Testis (tissue), 3 donors: ENCODE measurements around the gene MYO9B. TPM values are rescaled to one million over a fixed set of nuclear protein-coding genes. Genes with fewer than 3 reads are reported as not detected.

ENCODE experiments used
- DNase-seq: peaks from one replicate; pipeline ENCODE4 v3.0.0-alpha.2; 2019
- H3K27ac ChIP-seq, 2 donors: fragments of 200-600 bp; sonication (generic); one replicate each; pipeline ENCODE4 v1.5.1; 2019
- H3K27me3 ChIP-seq: fragments of 200-600 bp; sonication (generic); one replicate; pipeline ENCODE4 v1.5.1; 2019
- H3K36me3 ChIP-seq: fragments of 200-600 bp; sonication (generic); one replicate; pipeline ENCODE4 v1.5.1; 2017; ENCODE audit warnings: low read depth; ENCODE audit errors: missing control alignments
- H3K4me1 ChIP-seq: fragments of 200-600 bp; sonication (generic); one replicate; pipeline ENCODE4 v1.5.1; 2019
- H3K4me3 ChIP-seq, 2 donors: fragments of 200-600 bp; sonication (generic); one replicate each; pipeline ENCODE4 v1.5.1; 2017 to 2019
- H3K9me3 ChIP-seq: fragments of 200-600 bp; sonication (generic); one replicate; pipeline ENCODE4 v1.5.1; 2017
- POLR2A ChIP-seq: fragments of 450-650 bp; IDR thresholded peaks from one replicate; pipeline ENCODE4 v1.6.1; 2017; ENCODE audit warnings: antibody characterized with exemption, mild to moderate bottlenecking, moderate library complexity
- WGBS, 2 donors: methylation state at CpG; one replicate each; pipeline ENCODE4 v1.1.5; 2018; 5-methylcytosine and 5-hydroxymethylcytosine counted together
- intact Hi-C: fragments of 100-400 bp; cut with DNase I; formaldehyde crosslinking; loops from one replicate; pipeline ENCODE4 v1.15.1; 2023; ENCODE audit warnings: low total_unique reads
- polyA plus RNA-seq: library from polyadenylated mRNA; stranded (reverse); fragments of 350-450 nt; fragmentation: Illumina TruSeq; extraction: RNeasy Lipid Tissue Mini Kit (QIAGEN cat#74804); gene quantifications from one replicate; pipeline ENCODE4 v1.2.3, GENCODE V29; 2014; ENCODE audit warnings: low read depth, low replicate concordance; ENCODE audit not compliant: insufficient read depth
- total RNA-seq, 2 donors: library from RNA; depleted of rRNA; stranded (reverse); fragments of >200 nt; gene quantifications; one replicate each; pipeline ENCODE4 v1.2.3, GENCODE V29; 2016
- TF ChIP-seq, protein P1 (sequence below), 3 experiments: fragments of 450-650 bp in 2 of 3; fragments of 200-600 bp in 1 of 3; sonication (generic) in 1 of 3; IDR thresholded peaks; one replicate each; pipeline ENCODE4 v1.5.1; 2016 to 2019; ENCODE audit warnings: antibody characterized with exemption in 3 of 3, mild to moderate bottlenecking in 2 of 3, moderate library complexity in 1 of 3

Gene MYO9B
- total and polyA plus RNA-seq, 3 donors from 2014 or later = 121 to 407 (median 407) TPM

- H3K36me3 ChIP-seq = no peaks in the 10 kb centered on the region
- intact Hi-C loops = no loop called here
- no peak for DNase-seq
- no peak overlapping the region for H3K27ac ChIP-seq
- no peak for TF ChIP-seq POLR2A
- TF ChIP-seq, protein P1, sequence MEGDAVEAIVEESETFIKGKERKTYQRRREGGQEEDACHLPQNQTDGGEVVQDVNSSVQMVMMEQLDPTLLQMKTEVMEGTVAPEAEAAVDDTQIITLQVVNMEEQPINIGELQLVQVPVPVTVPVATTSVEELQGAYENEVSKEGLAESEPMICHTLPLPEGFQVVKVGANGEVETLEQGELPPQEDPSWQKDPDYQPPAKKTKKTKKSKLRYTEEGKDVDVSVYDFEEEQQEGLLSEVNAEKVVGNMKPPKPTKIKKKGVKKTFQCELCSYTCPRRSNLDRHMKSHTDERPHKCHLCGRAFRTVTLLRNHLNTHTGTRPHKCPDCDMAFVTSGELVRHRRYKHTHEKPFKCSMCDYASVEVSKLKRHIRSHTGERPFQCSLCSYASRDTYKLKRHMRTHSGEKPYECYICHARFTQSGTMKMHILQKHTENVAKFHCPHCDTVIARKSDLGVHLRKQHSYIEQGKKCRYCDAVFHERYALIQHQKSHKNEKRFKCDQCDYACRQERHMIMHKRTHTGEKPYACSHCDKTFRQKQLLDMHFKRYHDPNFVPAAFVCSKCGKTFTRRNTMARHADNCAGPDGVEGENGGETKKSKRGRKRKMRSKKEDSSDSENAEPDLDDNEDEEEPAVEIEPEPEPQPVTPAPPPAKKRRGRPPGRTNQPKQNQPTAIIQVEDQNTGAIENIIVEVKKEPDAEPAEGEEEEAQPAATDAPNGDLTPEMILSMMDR (IDR thresholded peaks at IDR 0.05) = no peak
- no peak overlapping the region for H3K4me3 ChIP-seq
- H3K27me3 ChIP-seq = no peaks in the 10 kb centered on the region
- H3K9me3 ChIP-seq = no peaks in the 10 kb centered on the region
- no peaks in the 10 kb centered on the region for H3K4me1 ChIP-seq
- 94 to 99% methylated on average over 11 to 23 of the region's 23 CpGs for WGBS, 2 donors
Observed at GRCh38 chr19:17195106-17195505, 119.5 kb downstream of the MYO9B start.

DNA sequence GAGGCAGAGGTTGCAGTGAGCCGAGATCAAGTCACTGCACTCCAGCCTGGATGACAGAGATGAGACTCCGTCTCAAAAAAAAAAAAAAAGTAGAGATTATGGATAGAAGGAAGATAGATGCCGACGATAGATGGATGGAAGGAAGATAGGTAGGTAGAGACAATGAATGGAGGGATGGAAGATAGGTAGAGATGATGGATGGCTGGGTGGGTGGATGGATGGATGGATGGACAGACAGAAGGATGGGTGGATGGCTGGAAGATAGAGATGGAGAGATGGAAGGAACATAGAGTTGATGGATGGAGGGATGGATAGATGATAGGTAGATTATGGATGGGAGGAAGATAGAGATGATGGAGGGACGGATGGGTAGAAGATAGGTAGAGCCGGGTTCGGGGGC, 121.0 kb downstream of the MYO9B start:
- WGBS, 2 donors = 95 to 98% methylated on average over 7 of the region's 7 CpGs
- H3K27ac ChIP-seq = no peak overlapping the region
- no peaks in the 10 kb centered on the region for H3K27me3 ChIP-seq
- DNase-seq = no peak
- H3K36me3 ChIP-seq = no peaks in the 10 kb centered on the region
- H3K9me3 ChIP-seq = no peaks in the 10 kb centered on the region
- no peaks in the 10 kb centered on the region for H3K4me1 ChIP-seq
- intact Hi-C loops = no loop called here
- H3K4me3 ChIP-seq = no peak overlapping the region
- TF ChIP-seq, protein P1 (IDR thresholded peaks at IDR 0.05) = no peak
- no peak for TF ChIP-seq POLR2A

DNA sequence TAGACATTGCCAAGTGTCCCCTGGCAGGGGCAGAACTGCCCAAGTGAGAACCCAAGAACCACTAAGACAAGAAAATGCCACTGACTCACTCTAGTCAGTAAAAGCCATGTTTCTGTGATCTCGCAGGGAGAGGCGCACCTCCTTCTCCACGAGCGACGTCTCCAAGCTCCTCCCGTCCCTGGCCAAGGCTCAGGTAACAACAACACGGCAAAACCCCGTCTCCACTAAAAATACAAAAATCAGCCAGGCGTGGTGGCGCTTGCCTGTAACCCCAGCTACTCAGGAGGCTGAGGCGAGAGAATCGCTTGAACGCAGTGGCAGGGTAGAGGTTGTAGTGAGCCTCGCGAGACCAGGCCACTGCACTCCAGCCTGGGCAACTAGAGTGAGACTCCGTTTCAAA, 122.1 kb downstream of the MYO9B start:
- no peaks in the 10 kb centered on the region for H3K4me1 ChIP-seq
- WGBS, 2 donors = 93 to 94% methylated on average over 16 of the region's 16 CpGs
- no peak for DNase-seq
- H3K36me3 ChIP-seq = no peaks in the 10 kb centered on the region
- no peak overlapping the region for H3K27ac ChIP-seq
- no peaks in the 10 kb centered on the region for H3K27me3 ChIP-seq
- TF ChIP-seq, protein P1 (IDR thresholded peaks at IDR 0.05) = no peak
- TF ChIP-seq POLR2A = no peak
- H3K9me3 ChIP-seq = no peaks in the 10 kb centered on the region
- H3K4me3 ChIP-seq = no peak overlapping the region
- intact Hi-C loops = no loop called here

- H3K4me3 ChIP-seq = no peak overlapping the region
- H3K27me3 ChIP-seq = no peaks in the 10 kb centered on the region
- DNase-seq = no peak
- no peaks in the 10 kb centered on the region for H3K4me1 ChIP-seq
- no peaks in the 10 kb centered on the region for H3K36me3 ChIP-seq
- TF ChIP-seq, protein P1 (IDR thresholded peaks at IDR 0.05) = no peak
- no peak for TF ChIP-seq POLR2A
- intact Hi-C loops = loop anchor here (10.0 kb wide), 1 partner anchor 74 kb away; no protein-coding TSS in a partner anchor
- no peaks in the 10 kb centered on the region for H3K9me3 ChIP-seq
- 86 to 94% methylated on average over 11 to 16 of the region's 16 CpGs for WGBS, 2 donors
- H3K27ac ChIP-seq = no peak overlapping the region
Observed at GRCh38 chr19:17200408-17201079, 125.0 kb downstream of the MYO9B start.

- TF ChIP-seq POLR2A = no peak
- TF ChIP-seq, protein P1 (IDR thresholded peaks at IDR 0.05) = no peak
- no peak for DNase-seq
- no peak overlapping the region for H3K4me3 ChIP-seq
- H3K9me3 ChIP-seq = no peaks in the 10 kb centered on the region
- H3K4me1 ChIP-seq = no peaks in the 10 kb centered on the region
- H3K27me3 ChIP-seq = no peaks in the 10 kb centered on the region
- no peak overlapping the region for H3K27ac ChIP-seq
- H3K36me3 ChIP-seq = no peaks in the 10 kb centered on the region
- WGBS, 2 donors = 88% methylated on average over 9 of the region's 9 CpGs
- intact Hi-C loops = loop anchor here (10.0 kb wide), 1 partner anchor 73 kb away; no protein-coding TSS in a partner anchor
Observed at GRCh38 chr19:17202249-17202648, 126.7 kb downstream of the MYO9B start.
